Vagina (tissue), 2 donors: ENCODE measurements around the gene POLR2C. TPM values are rescaled to one million over a fixed set of nuclear protein-coding genes. Genes with fewer than 3 reads are reported as not detected.

Source experiments
- DNase-seq, 2 donors: peaks; one replicate each; pipeline ENCODE4 v3.0.0-alpha.2; 2017; ENCODE audit errors: extremely low spot score in 2 of 2
- H3K27ac ChIP-seq: fragments of 200-600 bp; sonication (generic); one replicate; pipeline ENCODE4 v1.5.1; 2019
- H3K27me3 ChIP-seq: fragments of 200-600 bp; sonication (generic); one replicate; pipeline ENCODE4 v1.5.1; 2019
- H3K36me3 ChIP-seq, 2 donors: fragments of 200-600 bp; sonication (generic); one replicate each; pipeline ENCODE4 v1.5.1; 2017 to 2019
- H3K4me1 ChIP-seq: fragments of 200-600 bp; sonication (generic); one replicate; pipeline ENCODE4 v1.5.1; 2019
- H3K4me3 ChIP-seq, 2 donors: fragments of 200-600 bp; sonication (generic); 1 replicate in 1 of 2; 2 replicates in 1 of 2; pipeline ENCODE4 v1.5.1; 2016 to 2019
- H3K9me3 ChIP-seq: fragments of 200-600 bp; sonication (generic); one replicate; pipeline ENCODE4 v1.5.1; 2019
- POLR2A ChIP-seq, 2 donors: fragments of 450-650 bp; IDR thresholded peaks; one replicate each; pipeline ENCODE4 v1.6.1; 2017; ENCODE audit warnings: antibody characterized with exemption in 2 of 2, mild to moderate bottlenecking in 2 of 2, moderate library complexity in 2 of 2
- POLR2AphosphoS5 ChIP-seq, 2 donors: sonication (generic); formaldehyde crosslinking; IDR thresholded peaks; one replicate each; pipeline ENCODE4 v1.9.0; 2017; ENCODE audit warnings: antibody characterized with exemption in 2 of 2, mild to moderate bottlenecking in 2 of 2, low read depth in 1 of 2; ENCODE audit not compliant: insufficient read depth in 1 of 2
- intact Hi-C: fragments of 100-400 bp; cut with DNase I; formaldehyde crosslinking; loops from one replicate; pipeline ENCODE4 v1.15.1; 2023
- total RNA-seq: library from RNA; depleted of rRNA; stranded (reverse); fragments of >200 nt; gene quantifications from one replicate; pipeline ENCODE4 v1.2.3, GENCODE V29; 2016
- TF ChIP-seq, protein P1 (sequence below), 3 experiments: fragments of 450-650 bp in 2 of 3; fragments of 200-600 bp in 1 of 3; sonication (generic) in 1 of 3; IDR thresholded peaks; one replicate each; pipeline ENCODE4 v1.5.1; 2017 to 2019; ENCODE audit warnings: antibody characterized with exemption in 3 of 3, mild to moderate bottlenecking in 2 of 3, moderate library complexity in 2 of 3

Gene POLR2C
- total RNA-seq, 1 donor from 2014 or later: 127 TPM

DNA sequence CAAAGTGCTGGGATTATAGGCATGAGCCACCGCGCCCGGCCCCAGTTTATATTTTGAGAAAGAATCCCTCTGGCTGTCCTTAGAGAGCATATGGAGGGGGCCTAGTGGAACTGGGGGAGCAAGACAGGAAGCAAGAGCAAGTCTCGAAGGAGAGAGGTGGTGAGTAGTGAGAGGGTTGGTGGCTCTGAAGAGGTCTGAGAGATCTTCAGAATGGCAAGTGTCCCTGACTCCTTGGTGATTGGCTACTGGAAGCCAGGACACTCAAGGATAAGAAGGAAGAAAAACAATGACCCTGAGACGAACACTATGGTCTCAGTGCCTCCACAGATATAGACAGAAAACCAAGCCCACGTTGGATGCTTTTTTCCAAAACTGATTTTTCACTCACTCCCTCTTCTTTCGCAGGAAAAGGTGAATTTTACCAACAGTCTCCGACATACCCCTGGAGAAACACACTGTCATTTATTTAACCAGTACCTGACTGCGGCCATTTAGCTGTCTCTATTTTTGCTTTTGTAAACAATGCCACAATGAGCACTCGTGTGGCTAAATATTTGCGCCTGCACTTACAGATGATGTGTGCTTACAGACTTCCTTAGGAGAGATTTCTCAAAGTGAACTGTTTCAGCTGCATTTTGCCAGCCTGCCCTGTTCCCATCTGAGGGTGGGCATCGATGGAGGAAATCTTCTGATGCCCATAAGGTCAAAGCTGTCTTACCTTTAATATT lies 39.7 kb downstream of the POLR2C start:
- no peak for TF ChIP-seq POLR2AphosphoS5 (IDR thresholded peaks at IDR 0.05; ENCODE audit: insufficient read depth in 1 of 2, low read depth in 1 of 2)
- TF ChIP-seq, protein P1, sequence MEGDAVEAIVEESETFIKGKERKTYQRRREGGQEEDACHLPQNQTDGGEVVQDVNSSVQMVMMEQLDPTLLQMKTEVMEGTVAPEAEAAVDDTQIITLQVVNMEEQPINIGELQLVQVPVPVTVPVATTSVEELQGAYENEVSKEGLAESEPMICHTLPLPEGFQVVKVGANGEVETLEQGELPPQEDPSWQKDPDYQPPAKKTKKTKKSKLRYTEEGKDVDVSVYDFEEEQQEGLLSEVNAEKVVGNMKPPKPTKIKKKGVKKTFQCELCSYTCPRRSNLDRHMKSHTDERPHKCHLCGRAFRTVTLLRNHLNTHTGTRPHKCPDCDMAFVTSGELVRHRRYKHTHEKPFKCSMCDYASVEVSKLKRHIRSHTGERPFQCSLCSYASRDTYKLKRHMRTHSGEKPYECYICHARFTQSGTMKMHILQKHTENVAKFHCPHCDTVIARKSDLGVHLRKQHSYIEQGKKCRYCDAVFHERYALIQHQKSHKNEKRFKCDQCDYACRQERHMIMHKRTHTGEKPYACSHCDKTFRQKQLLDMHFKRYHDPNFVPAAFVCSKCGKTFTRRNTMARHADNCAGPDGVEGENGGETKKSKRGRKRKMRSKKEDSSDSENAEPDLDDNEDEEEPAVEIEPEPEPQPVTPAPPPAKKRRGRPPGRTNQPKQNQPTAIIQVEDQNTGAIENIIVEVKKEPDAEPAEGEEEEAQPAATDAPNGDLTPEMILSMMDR (IDR thresholded peaks at IDR 0.05): no peak
- TF ChIP-seq POLR2A (IDR thresholded peaks at IDR 0.05): no peak
- H3K9me3 ChIP-seq: no peaks in the 10 kb centered on the region
- no peaks in the 10 kb centered on the region for H3K4me1 ChIP-seq
- H3K4me3 ChIP-seq: no peak overlapping the region
- H3K36me3 ChIP-seq: no peaks in the 10 kb centered on the region
- H3K27me3 ChIP-seq: no peaks in the 10 kb centered on the region
- no peak for DNase-seq
- no peak overlapping the region for H3K27ac ChIP-seq
- intact Hi-C loops: no loop called here

DNA sequence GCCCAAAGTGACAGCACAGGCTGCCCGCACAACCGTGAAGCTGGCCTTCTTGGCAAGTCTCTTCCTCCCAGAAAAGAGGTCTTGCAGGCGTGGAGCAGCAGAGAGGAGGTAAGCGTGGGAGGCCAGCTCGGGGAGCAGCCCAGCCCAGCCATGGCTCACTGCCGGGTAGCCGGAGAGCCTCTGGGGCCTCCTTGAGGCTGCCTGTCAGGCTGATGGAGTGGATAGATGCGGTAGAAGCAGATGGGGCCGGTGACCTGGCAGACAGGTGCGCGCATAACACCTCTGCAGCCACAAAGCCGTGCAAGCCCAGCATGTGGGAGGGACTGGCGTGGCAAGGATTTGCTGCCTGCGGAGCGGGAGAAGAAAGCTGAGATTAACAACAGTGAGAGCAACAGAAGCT lies 40.9 kb downstream of the POLR2C start:
- intact Hi-C loops: no loop called here
- no peak for TF ChIP-seq POLR2A (IDR thresholded peaks at IDR 0.05)
- TF ChIP-seq POLR2AphosphoS5 (IDR thresholded peaks at IDR 0.05; ENCODE audit: insufficient read depth in 1 of 2, low read depth in 1 of 2): no peak
- TF ChIP-seq, protein P1 (IDR thresholded peaks at IDR 0.05): no peak
- no peak for DNase-seq
- Histone ChIP-seq H3K27ac (no peak overlapping the region), H3K4me1 (no peaks in the 10 kb centered on the region), H3K27me3 (no peaks in the 10 kb centered on the region), H3K9me3 (no peaks in the 10 kb centered on the region), H3K4me3 (no peak overlapping the region), H3K36me3 (no peaks in the 10 kb centered on the region)

DNA sequence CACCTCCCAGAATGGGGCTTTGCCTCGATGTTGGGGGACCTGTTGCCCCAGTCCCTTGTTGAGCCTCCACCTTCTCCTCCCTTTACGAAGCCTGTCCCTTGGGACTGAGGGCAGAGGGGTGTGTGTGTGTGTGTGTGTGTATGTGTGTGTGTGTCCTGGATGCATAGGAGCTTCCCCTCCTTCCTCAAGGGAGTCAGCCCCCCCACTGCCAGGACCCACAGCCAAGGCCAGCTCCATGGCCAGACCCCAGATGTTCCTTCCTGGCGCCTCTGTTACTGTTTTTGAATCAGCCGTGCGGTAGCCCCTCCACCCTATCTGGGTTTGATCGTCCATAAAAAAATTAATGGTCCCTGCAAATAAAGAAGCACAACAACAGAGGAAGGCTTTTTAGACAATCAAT lies 41.5 kb downstream of the POLR2C start:
- H3K4me3 ChIP-seq: no peak overlapping the region
- intact Hi-C loops: no loop called here
- H3K36me3 ChIP-seq: no peaks in the 10 kb centered on the region

GRCh38 chr16:57504491-57504890 lies 42.0 kb downstream of the POLR2C start:
- no peak overlapping the region for H3K4me3 ChIP-seq
- no peak overlapping the region for H3K27ac ChIP-seq
- no peak for TF ChIP-seq POLR2A (IDR thresholded peaks at IDR 0.05)
- TF ChIP-seq, protein P1 (IDR thresholded peaks at IDR 0.05): no peak
- TF ChIP-seq POLR2AphosphoS5 (IDR thresholded peaks at IDR 0.05; ENCODE audit: insufficient read depth in 1 of 2, low read depth in 1 of 2): no peak
- H3K36me3 ChIP-seq: no peaks in the 10 kb centered on the region
- DNase-seq: no peak
- no peaks in the 10 kb centered on the region for H3K4me1 ChIP-seq
- no peaks in the 10 kb centered on the region for H3K9me3 ChIP-seq
- intact Hi-C loops: no loop called here
- H3K27me3 ChIP-seq: no peaks in the 10 kb centered on the region

More for the DNA sequence above, 41.5 kb downstream of the POLR2C start:
- H3K27ac ChIP-seq: no peak overlapping the region
- H3K9me3 ChIP-seq: no peaks in the 10 kb centered on the region
- no peaks in the 10 kb centered on the region for H3K4me1 ChIP-seq
- DNase-seq: no peak
- TF ChIP-seq POLR2AphosphoS5 (IDR thresholded peaks at IDR 0.05; ENCODE audit: insufficient read depth in 1 of 2, low read depth in 1 of 2): no peak
- TF ChIP-seq POLR2A (IDR thresholded peaks at IDR 0.05): no peak
- no peaks in the 10 kb centered on the region for H3K27me3 ChIP-seq

DNA sequence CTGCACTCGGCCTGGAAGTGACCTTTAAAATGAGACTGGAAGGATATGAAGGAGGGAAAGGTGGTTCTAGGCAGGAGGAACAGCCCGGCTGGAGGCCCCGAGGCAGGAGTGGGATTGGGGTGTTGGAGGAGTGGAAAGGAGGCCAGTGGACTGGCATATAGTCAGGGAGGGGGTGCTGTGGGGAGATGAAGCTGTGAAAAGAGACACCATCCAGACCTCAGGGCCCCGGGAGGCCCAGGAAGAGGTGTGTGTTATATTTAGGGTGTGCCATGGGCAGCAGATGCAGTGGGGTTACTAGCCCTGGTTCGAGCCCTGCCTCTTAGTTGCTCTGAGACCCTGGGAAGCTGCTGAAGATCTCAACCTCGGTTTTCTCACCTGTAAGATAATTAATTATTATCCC lies 42.7 kb downstream of the POLR2C start:
- no peaks in the 10 kb centered on the region for H3K9me3 ChIP-seq
- TF ChIP-seq, protein P1 (IDR thresholded peaks at IDR 0.05): no peak
- TF ChIP-seq POLR2A (IDR thresholded peaks at IDR 0.05) (no peak), POLR2AphosphoS5 (IDR thresholded peaks at IDR 0.05; ENCODE audit: insufficient read depth in 1 of 2, low read depth in 1 of 2) (no peak)
- no peaks in the 10 kb centered on the region for H3K27me3 ChIP-seq
- DNase-seq: no peak
- H3K4me3 ChIP-seq: no peak overlapping the region
- no peaks in the 10 kb centered on the region for H3K4me1 ChIP-seq
- H3K27ac ChIP-seq: no peak overlapping the region
- no peaks in the 10 kb centered on the region for H3K36me3 ChIP-seq
- intact Hi-C loops: no loop called here
